H9 (cell line): ENCODE results near the gene COPS9. TPM values are rescaled to one million over a fixed set of nuclear protein-coding genes. Genes with fewer than 3 reads are reported as not detected.

ENCODE experiments used
- DNase-seq: peaks from one replicate; pipeline ENCODE4 v3.0.0-alpha.2; 2017
- H2AFZ ChIP-seq: one replicate; pipeline ENCODE4 v1.6.1; 2013; ENCODE audit warnings: mild to moderate bottlenecking, low read length, control low read depth, moderate library complexity
- H2AK5ac ChIP-seq: 2 replicates; pipeline ENCODE4 v1.6.1; 2013; ENCODE audit warnings: low read length, control low read depth, mixed read lengths; ENCODE audit not compliant: insufficient read length
- H2BK120ac ChIP-seq: one replicate; pipeline ENCODE4 v1.6.1; 2013; ENCODE audit warnings: low read depth, mild to moderate bottlenecking, low read length, control low read depth, inconsistent platforms; ENCODE audit not compliant: poor library complexity, severe bottlenecking
- H2BK12ac ChIP-seq: 2 replicates; pipeline ENCODE4 v1.6.1; 2013; ENCODE audit warnings: low read length, control low read depth, mixed read lengths, low read depth; ENCODE audit not compliant: insufficient read length
- H2BK15ac ChIP-seq: 2 replicates; pipeline ENCODE4 v1.6.1; 2013; ENCODE audit warnings: low read depth, low read length, control low read depth
- H2BK20ac ChIP-seq: one replicate; pipeline ENCODE4 v1.6.1; 2013; ENCODE audit warnings: low read depth, mild to moderate bottlenecking, low read length, control low read depth, inconsistent platforms; ENCODE audit not compliant: poor library complexity, severe bottlenecking
- H2BK5ac ChIP-seq: 2 replicates; pipeline ENCODE4 v1.6.1; 2013; ENCODE audit warnings: low read length, control low read depth, mixed read lengths; ENCODE audit not compliant: insufficient read length
- H3K14ac ChIP-seq: 2 replicates; pipeline ENCODE4 v1.6.1; 2013; ENCODE audit warnings: low read length, control low read depth; ENCODE audit not compliant: insufficient read depth
- H3K18ac ChIP-seq: 2 replicates; pipeline ENCODE4 v1.6.1; 2013; ENCODE audit warnings: low read depth, mild to moderate bottlenecking, mixed read lengths, low read length, control low read depth; ENCODE audit not compliant: insufficient read length
- H3K23ac ChIP-seq: 2 replicates; pipeline ENCODE4 v1.6.1; 2013; ENCODE audit warnings: low read length, control low read depth, mixed read lengths, low read depth; ENCODE audit not compliant: insufficient read length
- H3K23me2 ChIP-seq: 2 replicates; pipeline ENCODE4 v1.6.1; 2013; ENCODE audit warnings: low read depth, mild to moderate bottlenecking, mixed read lengths, low read length, control low read depth; ENCODE audit not compliant: insufficient read length, poor library complexity, severe bottlenecking
- H3K27ac ChIP-seq: 2 replicates; pipeline ENCODE4 v1.5.1; 2013; ENCODE audit warnings: low read length, control low read depth, mixed read lengths, low read depth; ENCODE audit not compliant: insufficient read length
- H3K27me3 ChIP-seq: 2 replicates; pipeline ENCODE4 v1.6.1; 2013; ENCODE audit warnings: low read length, control low read depth, inconsistent platforms; ENCODE audit not compliant: insufficient read depth
- H3K4ac ChIP-seq: 2 replicates; pipeline ENCODE4 v1.6.1; 2013; ENCODE audit warnings: low read depth, mild to moderate bottlenecking, control low read depth, inconsistent platforms, low read length, moderate library complexity
- H3K4me1 ChIP-seq: 2 replicates; pipeline ENCODE4 v1.6.1; 2013; ENCODE audit warnings: low read length, control low read depth, inconsistent platforms; ENCODE audit not compliant: insufficient read depth
- H3K4me2 ChIP-seq: 2 replicates; pipeline ENCODE4 v1.6.1; 2013; ENCODE audit warnings: low read length, control low read depth, mixed read lengths; ENCODE audit not compliant: insufficient read length, insufficient read depth
- H3K56ac ChIP-seq: 2 replicates; pipeline ENCODE4 v1.6.1; 2013; ENCODE audit warnings: low read depth, mild to moderate bottlenecking, mixed read lengths, low read length, control low read depth; ENCODE audit not compliant: insufficient read length
- H3K79me1 ChIP-seq: 2 replicates; pipeline ENCODE4 v1.6.1; 2013; ENCODE audit warnings: low read depth, mild to moderate bottlenecking, moderate library complexity, low read length, control low read depth, inconsistent platforms; ENCODE audit not compliant: insufficient read depth, poor library complexity, severe bottlenecking
- H3K79me2 ChIP-seq: 2 replicates; pipeline ENCODE4 v1.6.1; 2013; ENCODE audit warnings: low read length, control low read depth, inconsistent platforms; ENCODE audit not compliant: insufficient read depth
- H3K9ac ChIP-seq: 2 replicates; pipeline ENCODE4 v1.6.1; 2013; ENCODE audit warnings: low read length, control low read depth, mixed read lengths; ENCODE audit not compliant: insufficient read length; ENCODE audit errors: extremely low read depth
- H3K9me3 ChIP-seq: one replicate; pipeline ENCODE4 v1.6.1; 2013; ENCODE audit warnings: low read depth, low read length, inconsistent platforms; ENCODE audit not compliant: control insufficient read depth
- H3T11ph ChIP-seq: one replicate; pipeline ENCODE4 v1.6.1; 2013; ENCODE audit warnings: mild to moderate bottlenecking, low read length, control low read depth, inconsistent platforms
- H4K20me1 ChIP-seq: one replicate; pipeline ENCODE4 v1.6.1; 2013; ENCODE audit not compliant: control insufficient read depth, insufficient read length, insufficient read depth
- H4K5ac ChIP-seq: 2 replicates; pipeline ENCODE4 v1.6.1; 2013; ENCODE audit warnings: low read depth, mild to moderate bottlenecking, mixed read lengths, low read length, control low read depth; ENCODE audit not compliant: insufficient read length
- H4K8ac ChIP-seq: replicated peaks from 2 replicates; pipeline ENCODE4 v1.6.1; 2013; ENCODE audit warnings: low read length, control low read depth, mixed read lengths, low read depth; ENCODE audit not compliant: insufficient read length
- H4K91ac ChIP-seq: 2 replicates; pipeline ENCODE4 v1.6.1; 2013; ENCODE audit warnings: low read depth, mild to moderate bottlenecking, moderate library complexity, mixed read lengths, low read length, control low read depth; ENCODE audit not compliant: insufficient read length
- H3K27ac Mint-ChIP-seq, 3 experiments: 2 replicates in 2 of 3; 3 replicates in 1 of 3; pipeline ENCODE4 v1.8.0; 2020 to 2021; ENCODE audit warnings: mixed read lengths in 3 of 3, mild to moderate bottlenecking in 1 of 3, moderate library complexity in 1 of 3
- H3K27me3 Mint-ChIP-seq: 2 replicates; pipeline ENCODE4 v1.8.0; 2021; ENCODE audit warnings: low read depth, mild to moderate bottlenecking, moderate library complexity, mixed read lengths
- H3K36me3 Mint-ChIP-seq, 3 experiments: 2 replicates in 2 of 3; 3 replicates in 1 of 3; pipeline ENCODE4 v1.8.0; 2020 to 2021; ENCODE audit warnings: low read depth in 3 of 3, mixed read lengths in 3 of 3; ENCODE audit not compliant: insufficient read depth in 1 of 3
- H3K4me1 Mint-ChIP-seq, 2 experiments: 2 replicates each; pipeline ENCODE4 v1.8.0; 2020; ENCODE audit warnings: mixed read lengths in 2 of 2
- H3K4me3 Mint-ChIP-seq, 2 experiments: 2 replicates in 1 of 2; 3 replicates in 1 of 2; pipeline ENCODE4 v1.8.0; 2020 to 2021; ENCODE audit warnings: mild to moderate bottlenecking in 2 of 2, mixed read lengths in 2 of 2, moderate library complexity in 1 of 2
- H3K9me3 Mint-ChIP-seq, 2 experiments: 2 replicates in 1 of 2; 3 replicates in 1 of 2; pipeline ENCODE4 v1.8.0; 2020; ENCODE audit warnings: mild to moderate bottlenecking in 2 of 2, mixed read lengths in 2 of 2, moderate library complexity in 1 of 2
- CTCF ChIP-seq: fragments of 200-600 bp; sonication (generic); conservative IDR thresholded peaks from 3 replicates; pipeline ENCODE4 v1.8.0; 2021; ENCODE audit warnings: antibody characterized with exemption, mild to moderate bottlenecking
- WGBS: extraction: QIAGEN DNeasy Blood & Tissue Kit; methylation state at CpG from one replicate; pipeline ENCODE4 v1.1.7; 2013; ENCODE audit warnings: missing lambda C conversion rate, low lambda C conversion rate, mixed read lengths; ENCODE audit not compliant: insufficient read length; ENCODE audit errors: extremely low coverage; 5-methylcytosine and 5-hydroxymethylcytosine counted together
- total RNA-seq: library from RNA; stranded (reverse); gene quantifications from 2 replicates; pipeline ENCODE4 v1.2.1, GENCODE V29; 2021

COPS9 gene
- total RNA-seq, 1 experiment from 2014 or later, result 142 TPM

GRCh38 chr2:240179186-240179815 lies 43.2 kb upstream of the COPS9 start:
- no peak overlapping the region for H3K9ac ChIP-seq
- H2BK15ac ChIP-seq, result no peak overlapping the region
- H3K27ac ChIP-seq, result no peak overlapping the region
- H2BK5ac ChIP-seq, result no peak overlapping the region
- TF ChIP-seq CTCF, result no peak
- no peak overlapping the region for H3K4me3 Mint-ChIP-seq
- H2BK120ac ChIP-seq, result no peak overlapping the region
- no peaks in the 10 kb centered on the region for H4K20me1 ChIP-seq
- H3K23me2 ChIP-seq, result no peaks in the 10 kb centered on the region
- no peaks in the 10 kb centered on the region for H3K27me3 ChIP-seq
- no peak overlapping the region for H2AK5ac ChIP-seq
- no peak overlapping the region for H3K56ac ChIP-seq
- no peak overlapping the region for H3K4ac ChIP-seq
- H3K27me3 Mint-ChIP-seq, result peaks cover 8% of the 10 kb centered on the region
- WGBS, result no CpG with 5 or more reads among the region's 11 CpGs
- no peaks in the 10 kb centered on the region for H3K36me3 Mint-ChIP-seq
- DNase-seq, result no peak
- H4K8ac ChIP-seq, result no peak overlapping the region
- no peaks in the 10 kb centered on the region for H3K9me3 ChIP-seq
- H2AFZ ChIP-seq, result no peak overlapping the region
- H3K4me2 ChIP-seq, result no peak overlapping the region
- no peak overlapping the region for H3K27ac Mint-ChIP-seq
- H3K18ac ChIP-seq, result no peak overlapping the region
- H4K91ac ChIP-seq, result no peak overlapping the region
- no peaks in the 10 kb centered on the region for H3K79me1 ChIP-seq
- H2BK20ac ChIP-seq, result no peak overlapping the region
- H3K4me1 Mint-ChIP-seq, result peaks cover 0 to 8% of the 10 kb centered on the region in 2 experiments; a peak in 1 of 4 replicates
- no peaks in the 10 kb centered on the region for H3K79me2 ChIP-seq
- H3T11ph ChIP-seq, result no peak overlapping the region
- no peak overlapping the region for H2BK12ac ChIP-seq
- H4K5ac ChIP-seq, result no peak overlapping the region
- H3K23ac ChIP-seq, result no peak overlapping the region
- H3K4me1 ChIP-seq, result no peaks in the 10 kb centered on the region
- H3K14ac ChIP-seq, result no peak overlapping the region
- H3K9me3 Mint-ChIP-seq, result peaks cover 0 to under 1% of the 10 kb centered on the region in 2 experiments; a peak in 1 of 5 replicates
